ENCODE measurements around the gene ADGRF1. TPM values are rescaled to one million over a fixed set of nuclear protein-coding genes. Genes with fewer than 3 reads are reported as not detected.

The ADGRF1 gene
- total RNA-seq, 1 experiment from 2014 or later: not detected

- H3K36me3 ChIP-seq (replicated peaks; ENCODE audit: control insufficient read depth, insufficient read depth, low read length): no peaks in the 10 kb centered on the region
- no peak overlapping the region for H3K4me3 ChIP-seq (ENCODE audit: insufficient read depth, low read depth, low read length)
- no peak for DNase-seq
- no peaks in the 10 kb centered on the region for H3K27me3 ChIP-seq (ENCODE audit: control insufficient read depth, insufficient read depth, low read length)
Observed at GRCh38 chr6:47047097-47047478, 5.0 kb upstream of the ADGRF1 start.

- no peak overlapping the region for H3K4me3 ChIP-seq (ENCODE audit: insufficient read depth, low read depth, low read length)
- no peak for DNase-seq
- no peaks in the 10 kb centered on the region for H3K36me3 ChIP-seq (replicated peaks; ENCODE audit: control insufficient read depth, insufficient read depth, low read length)
- H3K27me3 ChIP-seq (ENCODE audit: control insufficient read depth, insufficient read depth, low read length): no peaks in the 10 kb centered on the region
Observed at GRCh38 chr6:47044397-47044796, 2.3 kb upstream of the ADGRF1 start.

- Histone ChIP-seq H3K36me3 (replicated peaks; ENCODE audit: control insufficient read depth, insufficient read depth, low read length) (no peaks in the 10 kb centered on the region), H3K27me3 (ENCODE audit: control insufficient read depth, insufficient read depth, low read length) (no peaks in the 10 kb centered on the region), H3K4me3 (ENCODE audit: insufficient read depth, low read depth, low read length) (no peak overlapping the region)
- no peak for DNase-seq
Observed at GRCh38 chr6:47043286-47043685, 1.2 kb upstream of the ADGRF1 start.

GRCh38 chr6:47041741-47042140 lies 391 bp downstream of the ADGRF1 start:
- Histone ChIP-seq H3K4me3 (ENCODE audit: insufficient read depth, low read depth, low read length) (no peak overlapping the region), H3K27me3 (ENCODE audit: control insufficient read depth, insufficient read depth, low read length) (no peaks in the 10 kb centered on the region), H3K36me3 (replicated peaks; ENCODE audit: control insufficient read depth, insufficient read depth, low read length) (no peaks in the 10 kb centered on the region)
- DNase-seq: no peak

GRCh38 chr6:47034926-47035325 lies 7.2 kb downstream of the ADGRF1 start:
- no peaks in the 10 kb centered on the region for H3K36me3 ChIP-seq (replicated peaks; ENCODE audit: control insufficient read depth, insufficient read depth, low read length)
- no peak overlapping the region for H3K4me3 ChIP-seq (ENCODE audit: insufficient read depth, low read depth, low read length)
- no peaks in the 10 kb centered on the region for H3K27me3 ChIP-seq (ENCODE audit: control insufficient read depth, insufficient read depth, low read length)
- DNase-seq: no peak

- Histone ChIP-seq H3K36me3 (replicated peaks; ENCODE audit: control insufficient read depth, insufficient read depth, low read length) (no peaks in the 10 kb centered on the region), H3K4me3 (ENCODE audit: insufficient read depth, low read depth, low read length) (no peak overlapping the region), H3K27me3 (ENCODE audit: control insufficient read depth, insufficient read depth, low read length) (no peaks in the 10 kb centered on the region)
- DNase-seq: no peak
Observed at GRCh38 chr6:47034421-47034820, 7.7 kb downstream of the ADGRF1 start.

GRCh38 chr6:47032974-47033765 lies 9.0 kb downstream of the ADGRF1 start:
- H3K4me3 ChIP-seq (ENCODE audit: insufficient read depth, low read depth, low read length): no peak overlapping the region
- no peak for DNase-seq
- no peaks in the 10 kb centered on the region for H3K27me3 ChIP-seq (ENCODE audit: control insufficient read depth, insufficient read depth, low read length)
- no peaks in the 10 kb centered on the region for H3K36me3 ChIP-seq (replicated peaks; ENCODE audit: control insufficient read depth, insufficient read depth, low read length)

- no peak for DNase-seq
Observed at GRCh38 chr6:47031656-47032055, 10.5 kb downstream of the ADGRF1 start.

GRCh38 chr6:47029865-47030561 lies 12.1 kb downstream of the ADGRF1 start:
- H3K36me3 ChIP-seq (replicated peaks; ENCODE audit: control insufficient read depth, insufficient read depth, low read length): no peaks in the 10 kb centered on the region
- no peak overlapping the region for H3K4me3 ChIP-seq (ENCODE audit: insufficient read depth, low read depth, low read length)
- no peaks in the 10 kb centered on the region for H3K27me3 ChIP-seq (ENCODE audit: control insufficient read depth, insufficient read depth, low read length)
- no peak for DNase-seq

More at GRCh38 chr6:47031656-47032055, 10.5 kb downstream of the ADGRF1 start:
- Histone ChIP-seq H3K27me3 (ENCODE audit: control insufficient read depth, insufficient read depth, low read length) (no peaks in the 10 kb centered on the region), H3K4me3 (ENCODE audit: insufficient read depth, low read depth, low read length) (no peak overlapping the region), H3K36me3 (replicated peaks; ENCODE audit: control insufficient read depth, insufficient read depth, low read length) (no peaks in the 10 kb centered on the region)

GRCh38 chr6:47028835-47029360 lies 13.2 kb downstream of the ADGRF1 start:
- no peak overlapping the region for H3K4me3 ChIP-seq (ENCODE audit: insufficient read depth, low read depth, low read length)
- no peak for DNase-seq
- no peaks in the 10 kb centered on the region for H3K27me3 ChIP-seq (ENCODE audit: control insufficient read depth, insufficient read depth, low read length)
- no peaks in the 10 kb centered on the region for H3K36me3 ChIP-seq (replicated peaks; ENCODE audit: control insufficient read depth, insufficient read depth, low read length)

GRCh38 chr6:47027315-47027714 lies 14.8 kb downstream of the ADGRF1 start:
- Histone ChIP-seq H3K4me3 (ENCODE audit: insufficient read depth, low read depth, low read length) (no peak overlapping the region), H3K27me3 (ENCODE audit: control insufficient read depth, insufficient read depth, low read length) (no peaks in the 10 kb centered on the region), H3K36me3 (replicated peaks; ENCODE audit: control insufficient read depth, insufficient read depth, low read length) (no peaks in the 10 kb centered on the region)
- no peak for DNase-seq

- H3K36me3 ChIP-seq (replicated peaks; ENCODE audit: control insufficient read depth, insufficient read depth, low read length): no peaks in the 10 kb centered on the region
- no peaks in the 10 kb centered on the region for H3K27me3 ChIP-seq (ENCODE audit: control insufficient read depth, insufficient read depth, low read length)
- no peak for DNase-seq
Observed at GRCh38 chr6:47026679-47027078, 15.5 kb downstream of the ADGRF1 start.

GRCh38 chr6:47023573-47023972 lies 18.6 kb downstream of the ADGRF1 start:
- no peak for DNase-seq
- H3K36me3 ChIP-seq (replicated peaks; ENCODE audit: control insufficient read depth, insufficient read depth, low read length): no peaks in the 10 kb centered on the region
- H3K27me3 ChIP-seq (ENCODE audit: control insufficient read depth, insufficient read depth, low read length): no peaks in the 10 kb centered on the region
- no peak overlapping the region for H3K4me3 ChIP-seq (ENCODE audit: insufficient read depth, low read depth, low read length)

More at GRCh38 chr6:47026679-47027078, 15.5 kb downstream of the ADGRF1 start:
- H3K4me3 ChIP-seq (ENCODE audit: insufficient read depth, low read depth, low read length): no peak overlapping the region

GRCh38 chr6:47022191-47022590 lies 19.9 kb downstream of the ADGRF1 start:
- Histone ChIP-seq H3K36me3 (replicated peaks; ENCODE audit: control insufficient read depth, insufficient read depth, low read length) (no peaks in the 10 kb centered on the region), H3K4me3 (ENCODE audit: insufficient read depth, low read depth, low read length) (no peak overlapping the region), H3K27me3 (ENCODE audit: control insufficient read depth, insufficient read depth, low read length) (no peaks in the 10 kb centered on the region)
- DNase-seq: no peak

- H3K27me3 ChIP-seq (ENCODE audit: control insufficient read depth, insufficient read depth, low read length): no peaks in the 10 kb centered on the region
- H3K36me3 ChIP-seq (replicated peaks; ENCODE audit: control insufficient read depth, insufficient read depth, low read length): no peaks in the 10 kb centered on the region
- DNase-seq: no peak
- no peak overlapping the region for H3K4me3 ChIP-seq (ENCODE audit: insufficient read depth, low read depth, low read length)
Observed at GRCh38 chr6:47019941-47020340, 22.2 kb downstream of the ADGRF1 start.
